GF-D8 (cell line): Measurements from ENCODE around the gene CD69.
A peak's percentile ranks its signal among the peaks of the same experiment; 100 is the strongest.
"Not testable (repeated sequence)": the region's sequence is repeated elsewhere in the genome, so short reads cannot be mapped to it uniquely, and the experiment has no call there.

Source experiments
- DNase-seq: peaks from one replicate; lab custom pipeline; 2025; lab: John Stamatoyannopoulos, UW

Gene CD69

GRCh38 chr12:9750276-9751203, 10.2 kb downstream of the CD69 start:
- peak; percentile 26 for DNase-seq

GRCh38 chr12:9749640-9750039, 11.1 kb downstream of the CD69 start:
- DNase-seq, result no peak

DNA sequence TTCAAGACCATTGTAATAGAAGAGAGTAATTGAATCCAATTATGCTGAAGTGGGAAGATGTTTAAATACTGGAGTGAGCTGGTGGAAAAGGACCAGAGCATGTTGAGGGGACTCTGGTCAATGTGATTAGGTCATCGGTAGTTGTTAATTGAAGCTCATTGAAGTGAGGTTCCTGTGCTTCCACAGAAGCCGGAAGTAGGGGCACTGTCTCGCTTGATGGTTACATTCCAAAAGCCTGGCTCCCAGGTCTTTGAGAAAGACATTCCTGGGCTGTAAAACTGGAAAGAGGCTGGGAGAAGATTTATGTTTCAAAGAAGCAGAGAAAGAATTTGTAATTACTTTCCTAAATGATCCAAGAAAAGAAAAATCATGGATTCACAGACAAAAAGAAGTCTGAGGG, 15.5 kb downstream of the CD69 start:
- no peak for DNase-seq

- no peak for DNase-seq
Observed at GRCh38 chr12:9742661-9743060, 18.0 kb downstream of the CD69 start.

DNA sequence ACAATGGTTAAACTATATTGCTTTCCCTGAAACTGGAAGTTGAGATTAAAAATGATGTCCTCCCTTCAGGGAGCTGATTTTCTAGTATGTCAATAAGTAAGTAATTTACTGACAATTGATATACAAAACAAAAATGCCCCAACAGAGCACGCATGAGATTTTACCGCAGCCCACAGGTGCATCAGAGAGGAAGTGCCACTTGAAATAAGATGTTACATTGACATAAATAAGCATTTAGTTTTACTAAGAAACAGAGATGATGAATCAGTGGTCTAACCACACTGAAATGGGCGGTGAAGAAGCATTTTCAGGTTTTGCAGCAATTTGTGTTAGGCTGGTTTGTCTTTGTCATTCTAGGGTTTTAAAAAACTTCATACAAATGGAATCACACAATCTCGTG, 19.0 kb downstream of the CD69 start:
- DNase-seq, result no peak

- no peak for DNase-seq
Observed at GRCh38 chr12:9740106-9740750, 20.5 kb downstream of the CD69 start.

GRCh38 chr12:9739404-9740105, 21.1 kb downstream of the CD69 start:
- DNase-seq, result not testable (repeated sequence)

DNA sequence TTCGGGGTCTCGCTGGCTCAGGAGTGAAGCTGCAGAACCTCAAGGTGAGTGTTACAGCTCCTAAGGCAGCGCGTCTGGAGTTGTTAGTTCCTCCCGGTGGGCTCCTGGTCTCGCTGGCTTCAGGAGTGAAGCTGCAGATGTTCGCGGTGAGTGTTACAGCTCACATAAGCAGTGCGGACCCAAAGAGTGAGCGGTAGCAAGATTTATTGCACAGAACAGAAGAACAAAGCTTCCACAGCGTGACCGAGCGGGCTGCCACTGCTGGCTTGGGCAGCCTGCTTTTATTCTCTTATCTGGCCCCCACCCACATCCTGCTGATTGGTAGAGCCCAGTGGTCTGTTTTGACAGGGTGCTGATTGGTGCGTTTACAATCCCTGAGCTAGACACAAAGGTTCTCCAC, 21.8 kb downstream of the CD69 start:
- DNase-seq, result not testable (repeated sequence)

- peak; percentile 69 for DNase-seq
Observed at GRCh38 chr12:9736936-9737705, 23.6 kb downstream of the CD69 start.

GRCh38 chr12:9735601-9736000, 25.1 kb downstream of the CD69 start:
- DNase-seq, result no peak

DNA sequence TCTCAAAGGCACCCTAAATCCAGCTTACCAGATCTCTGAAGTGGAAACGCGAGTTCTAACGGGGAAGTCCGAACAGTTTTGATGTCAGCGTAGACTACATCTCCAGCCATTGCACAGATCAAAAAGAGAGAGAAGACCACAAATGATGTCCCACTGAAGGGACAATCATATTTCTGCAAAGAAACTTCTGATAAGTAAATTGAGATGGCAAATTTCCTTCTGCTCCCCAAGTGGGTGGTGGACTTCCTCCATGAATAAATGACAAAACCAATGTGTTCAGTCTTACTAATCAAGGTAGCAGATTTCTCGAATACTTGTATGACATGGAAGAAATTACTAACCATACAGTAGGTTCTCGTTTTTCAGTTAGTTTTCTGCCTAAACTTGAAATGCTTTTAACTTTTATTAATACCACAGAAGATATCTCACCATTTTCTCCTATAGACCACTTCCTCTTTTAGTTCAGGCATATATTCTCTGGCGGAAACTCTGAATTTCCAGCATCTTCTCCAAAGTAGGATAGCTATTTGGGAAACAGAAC, 27.7 kb downstream of the CD69 start, which contains the start of gene CLECL1:
Gene CLECL1, minus strand, starts transcription at position 177 of the 541 bp plus-strand sequence.
- DNase-seq, result no peak

DNA sequence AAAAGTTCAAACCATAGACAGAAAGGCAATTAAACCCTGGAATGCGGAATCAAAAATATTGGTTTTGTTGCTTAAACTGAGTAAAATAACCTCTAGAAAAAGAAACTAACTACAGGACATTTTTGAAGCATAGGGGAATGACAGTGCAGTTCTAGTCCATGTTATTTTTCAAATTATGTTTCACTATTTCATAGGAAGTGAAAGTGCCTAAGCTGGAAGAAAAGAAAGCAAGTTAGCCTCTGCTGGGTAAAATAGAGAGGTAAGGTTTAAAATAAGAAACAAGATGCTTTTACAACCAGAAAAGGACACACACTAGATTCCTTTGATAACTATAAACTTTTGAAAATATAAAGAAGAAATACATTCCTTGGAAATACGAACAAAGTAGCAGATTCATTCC, 28.9 kb downstream of the CD69 start:
- DNase-seq, result no peak

DNA sequence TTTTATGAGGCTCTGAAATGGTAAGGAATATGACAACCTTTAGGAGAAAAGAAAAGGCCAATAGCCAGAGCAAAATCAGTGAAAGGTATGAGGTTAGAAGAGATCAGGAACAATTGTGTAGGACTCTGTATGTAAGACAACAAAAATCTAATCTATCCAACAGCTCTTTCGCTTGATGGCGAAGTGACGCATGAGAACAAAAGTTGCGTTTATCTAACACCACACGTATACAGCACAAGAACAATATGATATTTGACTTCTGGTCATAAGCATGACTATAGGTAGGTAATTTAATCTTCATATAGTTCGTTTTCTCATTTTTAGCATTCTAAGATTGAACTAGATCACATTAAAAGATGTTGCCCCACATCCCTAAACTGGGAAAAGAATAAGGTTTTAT, 29.3 kb downstream of the CD69 start:
- no peak for DNase-seq

- no peak for DNase-seq
Observed at GRCh38 chr12:9730591-9730990, 30.1 kb downstream of the CD69 start.

DNA sequence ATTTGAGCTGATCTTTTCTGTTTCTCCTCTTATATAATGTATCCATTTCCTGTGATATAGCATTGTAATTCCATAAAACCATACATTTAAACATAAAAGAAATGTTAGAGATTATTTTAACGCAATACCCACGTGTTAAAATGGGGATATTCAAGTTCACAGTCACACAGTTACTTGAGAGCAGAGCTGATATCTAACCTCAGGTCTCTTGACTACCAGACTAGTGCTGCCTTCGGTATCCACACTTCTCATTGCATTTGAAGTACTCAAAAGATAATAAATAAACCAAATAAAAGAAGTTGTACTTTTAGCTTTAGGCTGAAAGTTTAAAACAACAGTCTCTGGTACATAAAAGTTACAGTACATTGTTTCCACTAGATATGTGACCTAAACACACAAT, 30.7 kb downstream of the CD69 start:
- DNase-seq, result no peak

DNA sequence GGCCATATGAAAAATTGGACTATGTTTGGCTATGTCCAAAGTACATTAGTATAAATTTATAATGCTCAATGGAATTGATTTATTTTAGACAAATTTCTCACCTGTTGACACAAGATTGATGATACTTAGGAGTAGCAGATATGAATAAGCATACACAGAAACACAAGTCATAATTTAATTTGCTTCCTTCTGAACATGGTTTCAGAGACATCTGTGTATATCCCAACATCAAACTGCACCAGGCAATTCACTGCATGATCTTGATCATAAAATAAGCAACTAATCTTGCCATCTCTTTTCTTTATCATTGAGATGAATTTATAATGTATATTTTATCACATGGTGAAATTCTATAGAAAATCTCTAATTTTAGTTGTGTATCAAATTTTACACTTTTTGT, 31.6 kb downstream of the CD69 start:
- no peak for DNase-seq

DNA sequence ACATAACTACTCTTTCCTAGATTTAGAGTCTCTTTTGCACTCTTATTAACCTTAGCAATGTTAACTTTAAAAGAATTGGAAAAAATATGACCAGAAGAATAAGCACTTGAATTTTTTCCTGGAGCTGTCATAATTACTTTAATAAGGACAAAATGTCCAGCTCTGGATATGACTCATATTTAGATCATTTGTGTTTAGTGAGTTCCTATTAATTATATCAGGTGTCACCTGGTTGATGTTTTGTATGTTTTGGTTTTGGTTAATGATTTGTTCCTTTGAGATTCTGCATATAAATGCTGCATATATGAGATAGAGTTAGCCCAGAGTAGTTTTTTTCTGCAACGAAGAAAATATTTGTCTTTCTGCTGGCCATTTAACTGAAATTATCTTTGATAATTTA, 32.9 kb downstream of the CD69 start:
- no peak for DNase-seq

DNA sequence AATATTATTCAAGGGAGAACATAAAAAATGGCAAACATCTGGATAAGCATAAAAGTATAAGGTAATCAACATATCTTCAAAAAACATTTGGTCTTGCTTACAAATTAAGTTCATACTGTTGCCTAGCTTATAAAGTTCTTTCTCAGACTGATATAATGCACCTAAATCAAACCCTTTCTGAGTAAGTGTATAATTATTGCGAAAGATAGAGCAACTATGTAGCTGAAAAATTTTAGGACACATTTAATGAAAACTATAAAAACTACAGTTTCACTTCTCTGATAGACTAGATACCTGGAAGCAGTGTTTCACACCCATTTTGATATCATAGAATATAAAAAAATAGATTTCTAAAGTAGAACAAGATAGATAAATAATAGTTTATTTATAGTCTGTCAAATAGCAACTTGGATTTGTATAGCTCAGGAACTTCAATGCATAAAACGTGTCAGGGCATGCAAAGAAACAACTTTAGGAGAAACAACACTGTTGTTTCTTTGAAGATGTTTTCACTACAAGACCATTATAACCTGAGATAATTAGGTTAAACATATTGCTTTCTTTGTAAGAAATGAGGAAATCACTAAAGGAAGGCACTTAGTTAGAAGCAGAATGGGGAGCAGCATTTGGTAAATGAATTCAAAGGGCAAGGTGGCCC, 35.4 kb downstream of the CD69 start:
- no peak for DNase-seq

- DNase-seq, result no peak
Observed at GRCh38 chr12:9724023-9724422, 36.7 kb downstream of the CD69 start.

GRCh38 chr12:9721394-9722092, 39.2 kb downstream of the CD69 start:
- DNase-seq, result no peak

- no peak for DNase-seq
Observed at GRCh38 chr12:9719790-9720189, 40.9 kb downstream of the CD69 start.
